ENCODE data around the gene ST6GALNAC3. TPM values are rescaled to one million over a fixed set of nuclear protein-coding genes. Genes with fewer than 3 reads are reported as not detected.

ST6GALNAC3 gene
- total RNA-seq, 1 experiment from 2014 or later = 0.03 TPM

DNA sequence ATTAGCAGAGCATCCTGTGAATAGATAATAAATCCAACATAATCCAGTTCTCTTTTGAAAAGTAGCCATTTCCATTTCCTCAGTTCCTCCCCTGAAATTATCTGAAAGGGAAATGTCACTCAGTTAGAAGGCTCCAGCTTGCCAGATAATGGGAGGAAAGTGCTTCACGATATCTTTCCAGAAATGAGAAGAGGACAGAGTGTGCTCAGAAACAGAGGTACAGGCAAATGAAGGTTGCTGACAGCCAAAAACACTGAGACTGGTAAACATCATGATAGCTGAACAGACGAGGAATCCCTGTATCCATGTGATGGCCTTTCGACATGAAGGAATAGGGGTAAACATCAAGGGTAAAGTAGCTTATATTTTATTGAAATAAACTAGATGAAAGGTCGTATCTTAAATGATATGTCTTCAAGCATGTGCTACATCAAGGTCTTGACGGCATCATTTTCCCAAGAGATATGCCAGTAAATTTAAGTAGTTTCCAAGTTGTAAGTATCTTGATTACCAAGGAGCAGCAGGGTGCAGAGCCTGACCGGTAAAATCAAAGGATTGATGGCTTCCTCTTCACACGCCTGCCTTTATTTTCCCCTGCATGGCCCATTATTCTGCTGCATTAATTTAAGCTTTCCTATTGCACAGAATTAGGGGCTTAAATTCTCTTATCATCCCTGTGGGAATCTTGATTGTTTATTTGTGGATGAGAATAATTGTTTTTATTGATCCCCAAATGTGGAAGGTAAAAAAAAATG is 548.4 kb downstream of the ST6GALNAC3 start:
- in situ Hi-C loops (cut with HindIII; ENCODE audit: low pct_unique_long_range_greater_than_20kb, low sequenced_read_pairs) = no loop called here
- TF ChIP-seq, protein P1, sequence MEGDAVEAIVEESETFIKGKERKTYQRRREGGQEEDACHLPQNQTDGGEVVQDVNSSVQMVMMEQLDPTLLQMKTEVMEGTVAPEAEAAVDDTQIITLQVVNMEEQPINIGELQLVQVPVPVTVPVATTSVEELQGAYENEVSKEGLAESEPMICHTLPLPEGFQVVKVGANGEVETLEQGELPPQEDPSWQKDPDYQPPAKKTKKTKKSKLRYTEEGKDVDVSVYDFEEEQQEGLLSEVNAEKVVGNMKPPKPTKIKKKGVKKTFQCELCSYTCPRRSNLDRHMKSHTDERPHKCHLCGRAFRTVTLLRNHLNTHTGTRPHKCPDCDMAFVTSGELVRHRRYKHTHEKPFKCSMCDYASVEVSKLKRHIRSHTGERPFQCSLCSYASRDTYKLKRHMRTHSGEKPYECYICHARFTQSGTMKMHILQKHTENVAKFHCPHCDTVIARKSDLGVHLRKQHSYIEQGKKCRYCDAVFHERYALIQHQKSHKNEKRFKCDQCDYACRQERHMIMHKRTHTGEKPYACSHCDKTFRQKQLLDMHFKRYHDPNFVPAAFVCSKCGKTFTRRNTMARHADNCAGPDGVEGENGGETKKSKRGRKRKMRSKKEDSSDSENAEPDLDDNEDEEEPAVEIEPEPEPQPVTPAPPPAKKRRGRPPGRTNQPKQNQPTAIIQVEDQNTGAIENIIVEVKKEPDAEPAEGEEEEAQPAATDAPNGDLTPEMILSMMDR (IDR thresholded peaks at IDR 0.05) = no peak
- TF ChIP-seq, protein P2, sequence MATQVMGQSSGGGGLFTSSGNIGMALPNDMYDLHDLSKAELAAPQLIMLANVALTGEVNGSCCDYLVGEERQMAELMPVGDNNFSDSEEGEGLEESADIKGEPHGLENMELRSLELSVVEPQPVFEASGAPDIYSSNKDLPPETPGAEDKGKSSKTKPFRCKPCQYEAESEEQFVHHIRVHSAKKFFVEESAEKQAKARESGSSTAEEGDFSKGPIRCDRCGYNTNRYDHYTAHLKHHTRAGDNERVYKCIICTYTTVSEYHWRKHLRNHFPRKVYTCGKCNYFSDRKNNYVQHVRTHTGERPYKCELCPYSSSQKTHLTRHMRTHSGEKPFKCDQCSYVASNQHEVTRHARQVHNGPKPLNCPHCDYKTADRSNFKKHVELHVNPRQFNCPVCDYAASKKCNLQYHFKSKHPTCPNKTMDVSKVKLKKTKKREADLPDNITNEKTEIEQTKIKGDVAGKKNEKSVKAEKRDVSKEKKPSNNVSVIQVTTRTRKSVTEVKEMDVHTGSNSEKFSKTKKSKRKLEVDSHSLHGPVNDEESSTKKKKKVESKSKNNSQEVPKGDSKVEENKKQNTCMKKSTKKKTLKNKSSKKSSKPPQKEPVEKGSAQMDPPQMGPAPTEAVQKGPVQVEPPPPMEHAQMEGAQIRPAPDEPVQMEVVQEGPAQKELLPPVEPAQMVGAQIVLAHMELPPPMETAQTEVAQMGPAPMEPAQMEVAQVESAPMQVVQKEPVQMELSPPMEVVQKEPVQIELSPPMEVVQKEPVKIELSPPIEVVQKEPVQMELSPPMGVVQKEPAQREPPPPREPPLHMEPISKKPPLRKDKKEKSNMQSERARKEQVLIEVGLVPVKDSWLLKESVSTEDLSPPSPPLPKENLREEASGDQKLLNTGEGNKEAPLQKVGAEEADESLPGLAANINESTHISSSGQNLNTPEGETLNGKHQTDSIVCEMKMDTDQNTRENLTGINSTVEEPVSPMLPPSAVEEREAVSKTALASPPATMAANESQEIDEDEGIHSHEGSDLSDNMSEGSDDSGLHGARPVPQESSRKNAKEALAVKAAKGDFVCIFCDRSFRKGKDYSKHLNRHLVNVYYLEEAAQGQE (IDR thresholded peaks at IDR 0.05; ENCODE audit: insufficient read depth in 1 of 2, low read depth in 2 of 2, low read length in 1 of 2) = no peak
- TF ChIP-seq SIN3A (IDR thresholded peaks at IDR 0.05; ENCODE audit: borderline replicate concordance, insufficient read depth, low read depth, low read length) (no peak), TCF7L2 (IDR thresholded peaks at IDR 0.05; ENCODE audit: low read depth, low read length) (no peak), POLR2AphosphoS5 (IDR thresholded peaks at IDR 0.05; ENCODE audit: low read depth, low read length) (no peak)

DNA sequence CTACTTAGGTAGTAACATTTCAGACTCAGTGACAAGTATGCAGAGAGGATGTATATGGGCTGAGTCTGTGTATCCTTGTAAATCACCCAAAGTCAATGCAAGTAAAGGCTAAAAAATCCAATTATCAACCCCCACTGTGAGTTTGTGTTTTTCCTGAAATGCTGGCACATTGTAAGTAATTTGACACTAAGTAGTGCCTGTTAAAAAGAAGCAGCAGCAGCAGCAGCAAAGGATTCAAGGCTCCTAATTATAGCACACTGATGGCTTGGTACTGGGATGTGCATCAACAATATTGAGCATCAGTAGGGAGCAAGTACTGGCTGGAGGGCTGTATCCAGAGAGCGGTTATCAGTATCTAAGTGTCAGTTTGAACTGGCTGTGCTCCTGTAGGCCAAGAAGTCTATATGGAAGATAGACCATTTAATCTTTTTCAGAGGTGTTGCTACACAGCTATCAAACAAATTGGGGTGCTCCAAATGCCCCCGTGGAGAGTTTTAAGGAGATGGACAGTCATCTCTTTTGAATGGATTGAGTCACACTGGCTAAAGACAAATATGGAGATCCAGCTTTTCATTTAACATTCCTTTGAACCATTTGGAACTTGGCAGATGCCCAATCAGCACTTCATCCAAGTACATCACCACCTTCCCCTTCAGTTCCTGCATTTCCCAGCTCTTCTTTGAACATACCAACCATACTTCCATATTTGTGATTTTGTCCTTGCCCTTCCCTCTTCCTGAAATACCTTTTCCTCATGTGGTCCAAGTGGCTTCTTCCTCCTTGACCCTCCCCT is 551.5 kb downstream of the ST6GALNAC3 start:
- no peak overlapping the region for H3K27ac ChIP-seq (ENCODE audit: low read length)
- no peaks in the 10 kb centered on the region for H3K36me3 ChIP-seq (ENCODE audit: control insufficient read depth, insufficient read depth, low read length)
- no TSS peak for BruUV-seq (replicated peaks)
- H3K27me3 ChIP-seq (ENCODE audit: control insufficient read depth, insufficient read depth, low read length) = no peaks in the 10 kb centered on the region
- ChIA-PET POLR2A (no interaction called here), CTCF (no interaction called here)
- DNase-seq (ENCODE audit: low read depth, low spot score) = no peak
- H3K4me3 ChIP-seq (ENCODE audit: low read depth in 2 of 2, low read length in 2 of 2) = no peak overlapping the region
- H3K9me3 ChIP-seq (ENCODE audit: control insufficient read depth, insufficient read depth, low read depth, low read length) = no peaks in the 10 kb centered on the region
- TF ChIP-seq, protein P1 (IDR thresholded peaks at IDR 0.05) = no peak
- TF ChIP-seq TCF7L2 (IDR thresholded peaks at IDR 0.05; ENCODE audit: low read depth, low read length) = no peak
- no peak for TF ChIP-seq POLR2AphosphoS5 (IDR thresholded peaks at IDR 0.05; ENCODE audit: low read depth, low read length)
- TF ChIP-seq SIN3A (IDR thresholded peaks at IDR 0.05; ENCODE audit: borderline replicate concordance, insufficient read depth, low read depth, low read length) = no peak
- TF ChIP-seq, protein P2 (IDR thresholded peaks at IDR 0.05; ENCODE audit: insufficient read depth in 1 of 2, low read depth in 2 of 2, low read length in 1 of 2) = no peak
- H3K4me1 ChIP-seq (ENCODE audit: control insufficient read depth, insufficient read depth, low read length) = no peaks in the 10 kb centered on the region
- no peak for ATAC-seq
- intact Hi-C loops (cut with micrococcal nuclease; ENCODE audit: unreplicated experiment) (no loop called here), in situ Hi-C loops (cut with HindIII; ENCODE audit: low pct_unique_long_range_greater_than_20kb, low sequenced_read_pairs) (no loop called here)

More for the DNA sequence above, 548.4 kb downstream of the ST6GALNAC3 start:
- Histone ChIP-seq H3K9me3 (ENCODE audit: control insufficient read depth, insufficient read depth, low read depth, low read length) (no peaks in the 10 kb centered on the region; the same call in 1 of the 2 replicates), H3K27ac (ENCODE audit: low read length) (no peak overlapping the region), H3K4me1 (ENCODE audit: control insufficient read depth, insufficient read depth, low read length) (no peaks in the 10 kb centered on the region), H3K36me3 (ENCODE audit: control insufficient read depth, insufficient read depth, low read length) (no peaks in the 10 kb centered on the region), H3K4me3 (ENCODE audit: low read depth in 2 of 2, low read length in 2 of 2) (no peak overlapping the region), H3K27me3 (ENCODE audit: control insufficient read depth, insufficient read depth, low read length) (no peaks in the 10 kb centered on the region)
- intact Hi-C loops (cut with micrococcal nuclease; ENCODE audit: unreplicated experiment) = no loop called here
- BruUV-seq (replicated peaks) = no TSS peak
- CTCF ChIA-PET = no interaction called here
- no peak for DNase-seq (ENCODE audit: low read depth, low spot score)
- POLR2A ChIA-PET = no interaction called here
- ATAC-seq = no peak
